VCaP (cell line): ENCODE data around the gene OMP.

Experiments
- H3K27ac ChIP-seq: fragments of 450-650 bp; 2 replicates; pipeline ENCODE4 v1.5.1; 2017
- TF ChIP-seq, protein P1 (sequence below): fragments of 450-650 bp; conservative IDR thresholded peaks from 2 replicates; pipeline ENCODE4 v1.5.1; 2017; ENCODE audit warnings: mild to moderate bottlenecking, moderate library complexity

Gene OMP, protein sequence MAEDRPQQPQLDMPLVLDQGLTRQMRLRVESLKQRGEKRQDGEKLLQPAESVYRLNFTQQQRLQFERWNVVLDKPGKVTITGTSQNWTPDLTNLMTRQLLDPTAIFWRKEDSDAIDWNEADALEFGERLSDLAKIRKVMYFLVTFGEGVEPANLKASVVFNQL

DNA sequence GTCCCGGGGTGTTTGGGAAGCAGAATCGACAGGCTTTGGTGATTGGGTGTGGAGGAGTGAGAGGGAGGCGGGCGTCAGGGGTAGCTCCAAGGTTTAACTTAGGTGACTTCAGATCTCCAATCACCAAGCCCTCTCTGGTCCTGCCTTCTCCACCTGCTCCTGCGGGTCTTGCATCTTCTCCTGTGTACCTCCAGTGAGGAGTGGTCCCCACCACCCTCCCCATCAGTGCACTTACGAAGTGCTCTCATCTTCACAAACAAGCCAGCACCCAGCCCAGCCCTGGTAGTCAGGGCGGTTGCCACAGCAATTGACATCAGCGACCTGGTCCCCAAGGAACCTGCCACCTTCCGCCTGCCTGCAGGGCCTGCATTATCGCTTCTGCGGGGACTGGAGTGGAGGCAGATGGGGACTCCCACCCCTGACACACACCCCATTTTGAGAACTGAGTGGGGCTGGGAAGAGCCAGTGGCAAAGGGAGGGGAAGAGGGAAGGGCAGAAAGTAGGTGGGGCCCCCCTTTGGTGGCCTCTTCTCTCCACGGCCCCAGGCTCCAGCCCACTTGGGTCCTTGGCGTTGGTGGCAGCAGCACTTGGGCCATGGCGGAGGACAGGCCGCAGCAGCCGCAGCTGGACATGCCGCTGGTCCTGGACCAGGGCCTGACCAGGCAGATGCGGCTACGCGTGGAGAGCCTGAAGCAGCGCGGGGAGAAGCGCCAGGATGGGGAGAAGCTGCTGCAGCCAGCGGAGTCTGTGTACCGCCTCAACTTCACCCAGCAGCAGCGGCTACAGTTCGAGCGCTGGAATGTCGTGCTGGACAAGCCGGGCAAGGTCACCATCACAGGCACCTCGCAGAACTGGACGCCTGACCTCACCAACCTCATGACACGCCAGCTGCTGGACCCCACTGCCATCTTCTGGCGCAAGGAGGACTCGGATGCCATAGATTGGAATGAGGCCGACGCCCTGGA is at the start of gene OMP:
OMP (plus strand) TSS at position 595 of the 965 bp plus-strand sequence; CDS start at position 595, 0 bp downstream.
- no peak within 1 kb of the TSS for H3K27ac ChIP-seq
- TF ChIP-seq, protein P1, sequence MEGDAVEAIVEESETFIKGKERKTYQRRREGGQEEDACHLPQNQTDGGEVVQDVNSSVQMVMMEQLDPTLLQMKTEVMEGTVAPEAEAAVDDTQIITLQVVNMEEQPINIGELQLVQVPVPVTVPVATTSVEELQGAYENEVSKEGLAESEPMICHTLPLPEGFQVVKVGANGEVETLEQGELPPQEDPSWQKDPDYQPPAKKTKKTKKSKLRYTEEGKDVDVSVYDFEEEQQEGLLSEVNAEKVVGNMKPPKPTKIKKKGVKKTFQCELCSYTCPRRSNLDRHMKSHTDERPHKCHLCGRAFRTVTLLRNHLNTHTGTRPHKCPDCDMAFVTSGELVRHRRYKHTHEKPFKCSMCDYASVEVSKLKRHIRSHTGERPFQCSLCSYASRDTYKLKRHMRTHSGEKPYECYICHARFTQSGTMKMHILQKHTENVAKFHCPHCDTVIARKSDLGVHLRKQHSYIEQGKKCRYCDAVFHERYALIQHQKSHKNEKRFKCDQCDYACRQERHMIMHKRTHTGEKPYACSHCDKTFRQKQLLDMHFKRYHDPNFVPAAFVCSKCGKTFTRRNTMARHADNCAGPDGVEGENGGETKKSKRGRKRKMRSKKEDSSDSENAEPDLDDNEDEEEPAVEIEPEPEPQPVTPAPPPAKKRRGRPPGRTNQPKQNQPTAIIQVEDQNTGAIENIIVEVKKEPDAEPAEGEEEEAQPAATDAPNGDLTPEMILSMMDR, result no peak

DNA sequence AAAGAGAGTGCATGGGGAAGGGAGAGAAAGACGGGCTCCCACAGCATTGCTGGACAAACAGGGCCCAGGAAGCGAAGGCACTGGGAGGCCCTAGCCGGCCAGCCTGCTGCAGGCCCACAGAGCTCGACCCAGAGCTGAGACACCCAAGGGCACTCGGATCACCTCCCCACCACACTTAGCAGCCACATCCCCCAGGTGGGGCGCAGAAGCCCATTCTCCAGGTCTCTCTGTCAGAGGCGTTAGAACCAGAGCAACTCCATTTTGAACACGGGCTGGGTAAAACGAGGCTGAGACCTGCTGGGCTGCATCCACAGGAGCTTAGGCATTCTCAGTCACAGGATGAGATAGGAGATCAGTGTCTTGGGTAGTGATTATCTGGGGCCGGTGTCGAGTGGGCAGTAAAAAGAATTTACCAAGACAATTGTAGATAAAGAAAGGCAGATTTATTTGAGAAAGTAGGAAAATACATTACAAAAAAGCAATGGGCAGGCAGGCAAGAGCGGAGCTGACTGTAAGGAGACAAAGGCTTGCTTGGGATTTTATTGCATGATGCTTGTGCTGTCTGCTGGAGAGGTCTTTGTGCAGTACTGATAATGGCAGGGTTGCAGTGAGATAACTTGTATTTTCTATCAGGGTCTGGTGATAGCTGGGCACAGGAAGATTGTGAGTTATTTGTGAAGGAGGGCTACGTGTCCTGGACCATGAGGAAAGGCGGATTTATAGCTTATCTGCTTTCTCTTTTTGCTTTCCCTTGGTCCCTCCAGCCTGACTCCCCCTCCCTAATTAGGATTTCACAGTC is 49.2 kb upstream of the OMP start:
- peak overlapping the region; percentile 42; the same call in 1 of the 2 replicates for H3K27ac ChIP-seq
- TF ChIP-seq, protein P1, result no peak

DNA sequence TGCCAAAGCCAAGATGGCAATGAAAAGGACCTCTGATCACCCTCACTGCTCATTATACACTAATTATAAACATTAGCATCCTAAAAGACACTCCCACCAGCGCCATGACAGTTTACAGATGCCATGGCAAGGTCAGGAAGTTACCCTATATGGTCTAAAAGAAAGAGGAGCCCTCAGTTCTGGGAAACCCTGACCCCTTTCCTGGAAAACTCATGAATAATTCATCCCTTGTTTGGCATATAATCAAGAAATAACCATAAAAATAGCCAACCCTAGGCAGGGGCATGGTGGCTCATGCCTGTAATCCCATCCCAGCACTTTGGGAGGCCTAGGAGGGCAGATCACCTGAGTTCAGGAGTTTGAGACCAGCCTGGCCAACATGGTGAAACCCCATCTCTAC is 48.6 kb upstream of the OMP start:
- H3K27ac ChIP-seq, result peak overlapping the region; percentile 42; the same call in 1 of the 2 replicates
- TF ChIP-seq, protein P1, result no peak

DNA sequence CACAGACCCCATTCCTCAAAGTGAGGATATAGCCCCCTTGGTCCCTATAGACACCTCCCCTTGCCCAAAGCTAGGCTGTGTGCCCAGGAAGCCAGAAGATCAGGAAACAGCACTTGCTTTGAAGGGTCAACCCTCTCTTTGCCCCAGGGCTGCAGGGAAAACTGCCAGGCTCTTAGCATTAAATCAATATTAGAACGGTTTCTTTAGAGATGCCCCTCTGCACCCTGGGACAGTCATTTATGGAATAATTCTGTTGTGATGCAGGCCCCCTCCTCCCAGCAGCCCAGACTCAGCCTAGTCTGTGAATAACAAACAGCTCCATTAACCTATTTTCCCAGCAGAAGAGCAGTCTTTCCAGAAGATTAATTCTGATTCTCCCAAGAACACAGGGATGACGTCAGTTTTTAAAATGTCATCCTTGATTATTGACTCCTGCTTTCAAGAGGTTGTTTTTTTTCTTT is 47.5 kb upstream of the OMP start:
- TF ChIP-seq, protein P1, result no peak

DNA sequence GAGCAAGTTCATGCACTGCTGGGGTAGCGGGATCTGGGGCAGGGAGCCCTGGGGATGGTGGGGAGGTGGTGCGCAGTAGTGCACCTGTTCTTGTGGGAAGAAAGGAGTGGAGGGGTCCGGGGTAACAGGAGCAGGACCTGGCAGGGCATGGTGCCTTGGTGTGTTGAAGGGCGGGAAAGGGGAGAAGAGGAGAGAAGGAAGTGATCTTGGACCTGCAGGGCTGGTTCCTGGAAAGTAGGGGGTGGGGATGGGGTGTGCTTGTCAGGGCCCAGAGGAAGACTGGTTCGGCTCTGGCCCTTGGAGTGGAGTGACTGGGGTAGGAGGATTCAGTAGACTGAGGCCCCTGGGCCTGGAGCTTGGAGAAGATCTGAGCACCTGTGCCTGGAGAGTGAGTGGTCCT is 46.7 kb upstream of the OMP start:
- TF ChIP-seq, protein P1, result no peak
- H3K27ac ChIP-seq, result peak overlapping the region; percentile 42

More for the DNA sequence above, 47.5 kb upstream of the OMP start:
- peak overlapping the region; percentile 42 for H3K27ac ChIP-seq

DNA sequence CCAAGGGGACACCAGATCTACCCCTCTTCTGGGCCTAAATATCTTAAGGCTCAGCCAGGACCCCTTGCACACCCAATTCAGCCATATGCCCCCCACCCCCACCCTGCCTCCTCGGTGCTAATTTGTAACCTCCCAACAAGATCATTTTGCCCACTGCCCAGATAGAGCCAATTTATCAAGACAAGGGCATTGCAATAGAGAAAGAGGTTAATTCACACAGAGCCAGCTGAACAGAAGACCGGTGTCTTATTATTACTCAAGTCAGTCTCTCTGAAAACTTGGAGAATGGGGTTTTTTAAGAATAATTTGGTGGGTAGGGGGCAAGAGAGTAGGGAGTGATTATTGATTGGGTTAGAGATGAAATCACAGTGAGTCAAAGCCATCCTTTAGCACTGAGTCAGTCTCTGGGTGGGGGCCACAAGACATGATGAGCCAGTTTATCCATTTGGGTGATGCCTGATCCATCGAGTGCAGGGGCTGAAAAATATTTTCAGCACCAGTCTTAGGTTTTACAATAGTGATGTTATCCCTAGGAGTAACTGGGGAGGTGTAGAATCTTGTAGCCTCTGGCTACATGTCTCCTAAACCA is 45.7 kb upstream of the OMP start:
- TF ChIP-seq, protein P1, result no peak
- H3K27ac ChIP-seq, result peak overlapping the region; percentile 42; the same call in 1 of the 2 replicates
